Measurements from ENCODE around the gene HOXA5.

Gene HOXA5

DNA sequence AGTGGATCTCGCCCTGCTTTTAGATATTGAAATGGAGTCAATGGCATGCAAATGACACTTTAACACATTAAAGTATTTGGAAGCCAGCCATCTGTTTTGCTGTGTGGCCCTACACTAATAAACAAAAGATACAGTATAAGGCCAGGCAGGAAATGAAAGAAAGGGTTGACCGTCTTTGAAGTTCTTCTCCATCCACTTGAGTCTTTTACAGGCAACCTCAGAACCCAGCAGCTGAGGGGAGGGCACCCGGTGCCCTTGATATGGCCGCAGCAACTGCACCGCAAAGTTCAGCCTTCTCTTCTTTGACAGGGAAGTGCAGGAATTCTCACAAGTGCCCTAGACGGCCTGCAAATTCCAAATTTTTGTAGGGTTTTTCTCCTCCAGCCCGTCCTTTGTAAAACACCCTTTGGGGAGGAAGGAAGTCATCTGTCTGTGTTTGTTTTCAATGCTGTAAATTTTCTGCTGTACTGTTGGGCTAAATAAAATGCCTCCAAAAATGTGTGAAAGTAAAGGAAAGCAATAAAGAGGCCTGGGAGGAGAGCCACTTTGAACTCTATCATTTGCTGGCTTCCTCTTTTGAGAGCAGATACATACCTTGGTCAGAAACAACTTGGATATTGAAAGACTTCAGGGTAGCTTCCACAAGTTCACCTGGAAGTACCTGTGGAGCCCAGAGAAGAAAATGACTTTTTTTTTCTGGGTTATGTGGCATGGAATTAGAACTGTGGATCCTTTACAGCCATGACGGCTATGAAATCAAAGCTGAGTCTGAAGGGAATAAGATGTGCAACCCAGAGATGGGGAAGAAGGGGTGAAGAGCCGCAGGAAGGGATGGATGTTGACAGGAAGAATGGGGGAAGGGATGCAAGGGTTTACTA is 51.3 kb downstream of the HOXA5 start:
- TF ChIP-seq, protein P1, sequence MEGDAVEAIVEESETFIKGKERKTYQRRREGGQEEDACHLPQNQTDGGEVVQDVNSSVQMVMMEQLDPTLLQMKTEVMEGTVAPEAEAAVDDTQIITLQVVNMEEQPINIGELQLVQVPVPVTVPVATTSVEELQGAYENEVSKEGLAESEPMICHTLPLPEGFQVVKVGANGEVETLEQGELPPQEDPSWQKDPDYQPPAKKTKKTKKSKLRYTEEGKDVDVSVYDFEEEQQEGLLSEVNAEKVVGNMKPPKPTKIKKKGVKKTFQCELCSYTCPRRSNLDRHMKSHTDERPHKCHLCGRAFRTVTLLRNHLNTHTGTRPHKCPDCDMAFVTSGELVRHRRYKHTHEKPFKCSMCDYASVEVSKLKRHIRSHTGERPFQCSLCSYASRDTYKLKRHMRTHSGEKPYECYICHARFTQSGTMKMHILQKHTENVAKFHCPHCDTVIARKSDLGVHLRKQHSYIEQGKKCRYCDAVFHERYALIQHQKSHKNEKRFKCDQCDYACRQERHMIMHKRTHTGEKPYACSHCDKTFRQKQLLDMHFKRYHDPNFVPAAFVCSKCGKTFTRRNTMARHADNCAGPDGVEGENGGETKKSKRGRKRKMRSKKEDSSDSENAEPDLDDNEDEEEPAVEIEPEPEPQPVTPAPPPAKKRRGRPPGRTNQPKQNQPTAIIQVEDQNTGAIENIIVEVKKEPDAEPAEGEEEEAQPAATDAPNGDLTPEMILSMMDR (IDR thresholded peaks at IDR 0.05; ENCODE audit: low read depth, low read length), result no peak
- no peak overlapping the region for H3K4me3 ChIP-seq (ENCODE audit: low read depth, low read length)

DNA sequence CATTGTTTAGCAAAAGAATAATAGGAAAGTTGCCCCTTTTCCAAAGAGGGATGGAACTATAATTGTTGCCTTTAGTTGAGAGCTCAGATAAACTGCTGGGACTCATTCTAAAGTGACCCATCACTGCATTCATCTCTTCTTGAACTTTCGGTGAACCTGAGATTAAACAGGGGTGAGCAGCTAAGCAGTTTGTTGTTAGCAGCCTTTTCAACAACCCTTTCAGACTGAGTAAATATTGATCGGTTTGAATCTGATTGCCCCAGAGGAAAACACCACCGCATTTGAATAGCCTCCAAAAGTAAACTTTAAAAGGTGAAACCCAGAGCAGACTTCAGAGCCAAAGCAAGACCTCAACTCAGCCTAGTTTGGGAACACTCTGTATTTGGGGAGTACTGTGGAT is 52.4 kb downstream of the HOXA5 start:
- TF ChIP-seq, protein P1 (IDR thresholded peaks at IDR 0.05; ENCODE audit: low read depth, low read length), result no peak
- H3K4me3 ChIP-seq (ENCODE audit: low read depth, low read length), result no peak overlapping the region

Measured in WI38 (cell line).